H9 (cell line): ENCODE data around the gene IDE. TPM values are rescaled to one million over a fixed set of nuclear protein-coding genes. Genes with fewer than 3 reads are reported as not detected.

Source experiments
- DNase-seq: peaks from one replicate; pipeline ENCODE4 v3.0.0-alpha.2; 2017
- H2AFZ ChIP-seq: one replicate; pipeline ENCODE4 v1.6.1; 2013; ENCODE audit warnings: mild to moderate bottlenecking, low read length, control low read depth, moderate library complexity
- H2AK5ac ChIP-seq: 2 replicates; pipeline ENCODE4 v1.6.1; 2013; ENCODE audit warnings: low read length, control low read depth, mixed read lengths; ENCODE audit not compliant: insufficient read length
- H2BK120ac ChIP-seq: one replicate; pipeline ENCODE4 v1.6.1; 2013; ENCODE audit warnings: low read depth, mild to moderate bottlenecking, low read length, control low read depth, inconsistent platforms; ENCODE audit not compliant: poor library complexity, severe bottlenecking
- H2BK12ac ChIP-seq: 2 replicates; pipeline ENCODE4 v1.6.1; 2013; ENCODE audit warnings: low read length, control low read depth, mixed read lengths, low read depth; ENCODE audit not compliant: insufficient read length
- H2BK15ac ChIP-seq: 2 replicates; pipeline ENCODE4 v1.6.1; 2013; ENCODE audit warnings: low read depth, low read length, control low read depth
- H2BK20ac ChIP-seq: one replicate; pipeline ENCODE4 v1.6.1; 2013; ENCODE audit warnings: low read depth, mild to moderate bottlenecking, low read length, control low read depth, inconsistent platforms; ENCODE audit not compliant: poor library complexity, severe bottlenecking
- H2BK5ac ChIP-seq: 2 replicates; pipeline ENCODE4 v1.6.1; 2013; ENCODE audit warnings: low read length, control low read depth, mixed read lengths; ENCODE audit not compliant: insufficient read length
- H3K14ac ChIP-seq: 2 replicates; pipeline ENCODE4 v1.6.1; 2013; ENCODE audit warnings: low read length, control low read depth; ENCODE audit not compliant: insufficient read depth
- H3K18ac ChIP-seq: 2 replicates; pipeline ENCODE4 v1.6.1; 2013; ENCODE audit warnings: low read depth, mild to moderate bottlenecking, mixed read lengths, low read length, control low read depth; ENCODE audit not compliant: insufficient read length
- H3K23ac ChIP-seq: 2 replicates; pipeline ENCODE4 v1.6.1; 2013; ENCODE audit warnings: low read length, control low read depth, mixed read lengths, low read depth; ENCODE audit not compliant: insufficient read length
- H3K23me2 ChIP-seq: 2 replicates; pipeline ENCODE4 v1.6.1; 2013; ENCODE audit warnings: low read depth, mild to moderate bottlenecking, mixed read lengths, low read length, control low read depth; ENCODE audit not compliant: insufficient read length, poor library complexity, severe bottlenecking
- H3K27ac ChIP-seq: 2 replicates; pipeline ENCODE4 v1.5.1; 2013; ENCODE audit warnings: low read length, control low read depth, mixed read lengths, low read depth; ENCODE audit not compliant: insufficient read length
- H3K27me3 ChIP-seq: 2 replicates; pipeline ENCODE4 v1.6.1; 2013; ENCODE audit warnings: low read length, control low read depth, inconsistent platforms; ENCODE audit not compliant: insufficient read depth
- H3K4ac ChIP-seq: 2 replicates; pipeline ENCODE4 v1.6.1; 2013; ENCODE audit warnings: low read depth, mild to moderate bottlenecking, control low read depth, inconsistent platforms, low read length, moderate library complexity
- H3K4me1 ChIP-seq: 2 replicates; pipeline ENCODE4 v1.6.1; 2013; ENCODE audit warnings: low read length, control low read depth, inconsistent platforms; ENCODE audit not compliant: insufficient read depth
- H3K4me2 ChIP-seq: 2 replicates; pipeline ENCODE4 v1.6.1; 2013; ENCODE audit warnings: low read length, control low read depth, mixed read lengths; ENCODE audit not compliant: insufficient read length, insufficient read depth
- H3K56ac ChIP-seq: 2 replicates; pipeline ENCODE4 v1.6.1; 2013; ENCODE audit warnings: low read depth, mild to moderate bottlenecking, mixed read lengths, low read length, control low read depth; ENCODE audit not compliant: insufficient read length
- H3K79me1 ChIP-seq: 2 replicates; pipeline ENCODE4 v1.6.1; 2013; ENCODE audit warnings: low read depth, mild to moderate bottlenecking, moderate library complexity, low read length, control low read depth, inconsistent platforms; ENCODE audit not compliant: insufficient read depth, poor library complexity, severe bottlenecking
- H3K79me2 ChIP-seq: 2 replicates; pipeline ENCODE4 v1.6.1; 2013; ENCODE audit warnings: low read length, control low read depth, inconsistent platforms; ENCODE audit not compliant: insufficient read depth
- H3K9ac ChIP-seq: 2 replicates; pipeline ENCODE4 v1.6.1; 2013; ENCODE audit warnings: low read length, control low read depth, mixed read lengths; ENCODE audit not compliant: insufficient read length; ENCODE audit errors: extremely low read depth
- H3K9me3 ChIP-seq: one replicate; pipeline ENCODE4 v1.6.1; 2013; ENCODE audit warnings: low read depth, low read length, inconsistent platforms; ENCODE audit not compliant: control insufficient read depth
- H3T11ph ChIP-seq: one replicate; pipeline ENCODE4 v1.6.1; 2013; ENCODE audit warnings: mild to moderate bottlenecking, low read length, control low read depth, inconsistent platforms
- H4K20me1 ChIP-seq: one replicate; pipeline ENCODE4 v1.6.1; 2013; ENCODE audit not compliant: control insufficient read depth, insufficient read length, insufficient read depth
- H4K5ac ChIP-seq: 2 replicates; pipeline ENCODE4 v1.6.1; 2013; ENCODE audit warnings: low read depth, mild to moderate bottlenecking, mixed read lengths, low read length, control low read depth; ENCODE audit not compliant: insufficient read length
- H4K8ac ChIP-seq: replicated peaks from 2 replicates; pipeline ENCODE4 v1.6.1; 2013; ENCODE audit warnings: low read length, control low read depth, mixed read lengths, low read depth; ENCODE audit not compliant: insufficient read length
- H4K91ac ChIP-seq: 2 replicates; pipeline ENCODE4 v1.6.1; 2013; ENCODE audit warnings: low read depth, mild to moderate bottlenecking, moderate library complexity, mixed read lengths, low read length, control low read depth; ENCODE audit not compliant: insufficient read length
- H3K27ac Mint-ChIP-seq, 3 experiments: 2 replicates in 2 of 3; 3 replicates in 1 of 3; pipeline ENCODE4 v1.8.0; 2020 to 2021; ENCODE audit warnings: mixed read lengths in 3 of 3, mild to moderate bottlenecking in 1 of 3, moderate library complexity in 1 of 3
- H3K27me3 Mint-ChIP-seq: 2 replicates; pipeline ENCODE4 v1.8.0; 2021; ENCODE audit warnings: low read depth, mild to moderate bottlenecking, moderate library complexity, mixed read lengths
- H3K36me3 Mint-ChIP-seq, 3 experiments: 2 replicates in 2 of 3; 3 replicates in 1 of 3; pipeline ENCODE4 v1.8.0; 2020 to 2021; ENCODE audit warnings: low read depth in 3 of 3, mixed read lengths in 3 of 3; ENCODE audit not compliant: insufficient read depth in 1 of 3
- H3K4me1 Mint-ChIP-seq, 2 experiments: 2 replicates each; pipeline ENCODE4 v1.8.0; 2020; ENCODE audit warnings: mixed read lengths in 2 of 2
- H3K4me3 Mint-ChIP-seq, 2 experiments: 2 replicates in 1 of 2; 3 replicates in 1 of 2; pipeline ENCODE4 v1.8.0; 2020 to 2021; ENCODE audit warnings: mild to moderate bottlenecking in 2 of 2, mixed read lengths in 2 of 2, moderate library complexity in 1 of 2
- H3K9me3 Mint-ChIP-seq, 2 experiments: 2 replicates in 1 of 2; 3 replicates in 1 of 2; pipeline ENCODE4 v1.8.0; 2020; ENCODE audit warnings: mild to moderate bottlenecking in 2 of 2, mixed read lengths in 2 of 2, moderate library complexity in 1 of 2
- CTCF ChIP-seq: fragments of 200-600 bp; sonication (generic); conservative IDR thresholded peaks from 3 replicates; pipeline ENCODE4 v1.8.0; 2021; ENCODE audit warnings: antibody characterized with exemption, mild to moderate bottlenecking
- WGBS: extraction: QIAGEN DNeasy Blood & Tissue Kit; methylation state at CpG from one replicate; pipeline ENCODE4 v1.1.7; 2013; ENCODE audit warnings: missing lambda C conversion rate, low lambda C conversion rate, mixed read lengths; ENCODE audit not compliant: insufficient read length; ENCODE audit errors: extremely low coverage; 5-methylcytosine and 5-hydroxymethylcytosine counted together
- total RNA-seq: library from RNA; stranded (reverse); gene quantifications from 2 replicates; pipeline ENCODE4 v1.2.1, GENCODE V29; 2021

Gene IDE
- total RNA-seq, 1 experiment from 2014 or later: 48.9 TPM

DNA sequence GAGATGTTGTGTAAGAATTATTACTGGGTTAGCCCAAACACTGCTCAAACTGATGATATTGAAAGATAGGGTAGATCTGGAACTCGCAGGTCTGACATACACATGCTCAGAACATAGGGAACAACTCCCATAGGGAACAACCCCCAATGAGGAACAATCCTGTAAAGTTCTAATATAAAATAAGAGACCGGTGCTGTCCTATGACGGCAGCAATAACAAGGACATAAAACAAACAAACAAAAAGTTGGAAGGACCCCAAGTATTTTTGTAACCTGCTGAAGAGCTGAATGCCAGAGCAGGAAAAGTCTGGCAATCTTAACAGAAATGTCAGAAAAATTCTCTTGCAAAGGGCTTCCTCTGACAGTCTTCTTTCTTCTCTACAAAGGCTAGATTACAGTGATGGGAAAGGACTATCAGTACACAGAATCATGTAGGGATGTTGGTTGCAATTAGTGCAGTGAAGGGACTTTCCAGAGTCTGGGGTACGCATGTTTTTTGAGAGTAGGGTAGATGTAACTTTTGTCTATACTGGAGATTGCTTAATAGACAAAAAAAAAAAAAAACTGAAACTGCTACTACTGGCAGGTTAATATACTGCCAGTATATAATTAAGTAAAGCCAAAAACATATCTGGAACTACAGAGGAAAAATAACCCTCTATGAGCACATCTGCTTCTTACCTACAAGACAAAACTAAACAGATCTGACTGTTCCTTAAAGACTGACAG, 35.5 kb downstream of the IDE start:
- Histone ChIP-seq H2BK20ac (no peak overlapping the region), H3K23me2 (no peaks in the 10 kb centered on the region), H3K18ac (no peak overlapping the region), H3K79me2 (peaks cover 2% of the 10 kb centered on the region; the same call in 1 of the 2 replicates), H3K79me1 (peaks cover 5% of the 10 kb centered on the region), H3K23ac (no peak overlapping the region), H4K91ac (no peak overlapping the region), H2BK120ac (no peak overlapping the region), H3K4me1 (no peaks in the 10 kb centered on the region), H3K27me3 (no peaks in the 10 kb centered on the region), H2BK15ac (no peak overlapping the region), H2AK5ac (no peak overlapping the region), H3K14ac (no peak overlapping the region), H2BK12ac (no peak overlapping the region), H2BK5ac (no peak overlapping the region), H4K8ac (no peak overlapping the region), H3T11ph (no peak overlapping the region), H3K9me3 (no peaks in the 10 kb centered on the region), H3K27ac (no peak overlapping the region), H3K4ac (no peak overlapping the region), H2AFZ (no peak overlapping the region), H3K4me2 (no peak overlapping the region), H4K5ac (no peak overlapping the region), H3K9ac (no peak overlapping the region), H4K20me1 (no peaks in the 10 kb centered on the region), H3K56ac (no peak overlapping the region)
- H3K27ac Mint-ChIP-seq: peak overlapping the region in 1 of 3 experiments; percentile 34; a peak in 1 of 7 replicates
- no peaks in the 10 kb centered on the region; a peak in 1 of 5 replicates for H3K9me3 Mint-ChIP-seq
- H3K4me1 Mint-ChIP-seq: peaks cover 8 to 17% of the 10 kb centered on the region in 2 experiments
- H3K27me3 Mint-ChIP-seq: no peaks in the 10 kb centered on the region
- TF ChIP-seq CTCF: no peak
- DNase-seq: no peak
- peaks cover 10 to 20% (median 12%) of the 10 kb centered on the region in 3 experiments; a peak in 6 of 7 replicates for H3K36me3 Mint-ChIP-seq
- H3K4me3 Mint-ChIP-seq: no peak overlapping the region
- no CpG with 5 or more reads among the region's 4 CpGs for WGBS
